T-helper 1 cell treated with Interleukin-12 subunit alpha and Interleukin-12 subunit beta and Interleukin-4 antibody, amounts not matched to agents 30 μg/mL and 1 μg/mL, for 36 hours (primary cell): ENCODE data around the gene SMAD3.

ENCODE experiments used
- H3K27ac Mint-ChIP-seq: one replicate; pipeline ENCODE4 v1.8.0; 2021; ENCODE audit warnings: mild to moderate bottlenecking, mixed read lengths
- H3K27me3 Mint-ChIP-seq: one replicate; pipeline ENCODE4 v1.8.0; 2021; ENCODE audit warnings: low read depth, mixed read lengths
- H3K36me3 Mint-ChIP-seq: one replicate; pipeline ENCODE4 v1.8.0; 2021; ENCODE audit warnings: low read depth, mixed read lengths
- H3K4me1 Mint-ChIP-seq: one replicate; pipeline ENCODE4 v1.8.0; 2021; ENCODE audit warnings: low read depth, mixed read lengths
- H3K4me3 Mint-ChIP-seq: one replicate; pipeline ENCODE4 v1.8.0; 2021; ENCODE audit warnings: mild to moderate bottlenecking, moderate library complexity, mixed read lengths
- H3K9me3 Mint-ChIP-seq: one replicate; pipeline ENCODE4 v1.8.0; 2021; ENCODE audit warnings: mixed read lengths

Gene SMAD3

GRCh38 chr15:67108122-67108961, 42.9 kb downstream of the SMAD3 start:
- Mint-ChIP-seq H3K4me1 (peaks cover 85% of the 10 kb centered on the region), H3K27me3 (no peaks in the 10 kb centered on the region), H3K9me3 (peaks cover 14% of the 10 kb centered on the region), H3K4me3 (peak overlapping the region; percentile 5), H3K27ac (peak overlapping the region; percentile 58), H3K36me3 (peaks cover 69% of the 10 kb centered on the region)

DNA sequence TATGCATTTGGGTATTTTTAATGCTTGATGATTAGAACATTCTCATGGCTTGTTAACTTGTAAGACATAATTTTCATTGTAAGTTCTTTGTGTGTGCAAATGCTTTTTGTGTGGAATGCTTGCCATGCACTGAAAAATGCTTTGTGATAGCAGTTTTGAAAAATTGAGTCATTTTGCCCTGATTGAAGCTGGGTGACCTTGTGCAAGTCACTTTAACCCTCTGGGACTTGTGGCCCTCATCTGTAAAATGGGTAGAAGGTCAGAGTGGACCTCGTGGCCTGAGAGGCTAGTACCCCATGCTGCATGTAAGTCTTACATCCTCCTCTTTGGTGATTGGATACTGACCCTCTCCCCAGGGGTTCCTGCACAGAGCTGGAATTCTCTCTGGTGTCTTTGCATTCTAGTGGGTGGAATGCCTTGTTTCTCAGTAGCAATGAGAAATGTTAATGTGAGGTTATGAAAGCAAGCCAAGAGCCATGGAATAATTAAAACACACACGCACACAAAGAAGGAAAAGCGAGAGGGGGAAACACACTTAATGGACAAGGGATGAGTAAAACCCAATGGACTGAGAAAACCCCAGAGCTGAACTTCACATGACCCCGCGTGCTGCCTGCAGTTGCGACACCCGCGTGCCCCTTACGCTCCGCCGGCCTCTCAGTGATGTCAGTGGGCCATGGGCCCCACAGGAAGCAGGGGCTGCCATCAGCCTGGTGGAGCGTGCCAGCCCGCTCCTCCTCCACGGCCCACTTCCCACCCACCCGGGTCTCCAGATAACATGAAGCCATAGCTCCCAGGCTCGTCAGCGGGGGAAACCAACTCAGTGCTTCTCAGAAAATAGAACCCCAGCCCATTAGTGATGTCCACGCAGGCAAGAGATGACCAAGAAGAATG, 44.0 kb downstream of the SMAD3 start:
- Mint-ChIP-seq H3K9me3 (peaks cover 14% of the 10 kb centered on the region), H3K4me1 (peaks cover 86% of the 10 kb centered on the region), H3K4me3 (no peak overlapping the region), H3K27me3 (no peaks in the 10 kb centered on the region), H3K36me3 (peaks cover 69% of the 10 kb centered on the region), H3K27ac (peak overlapping the region; percentile 65)

DNA sequence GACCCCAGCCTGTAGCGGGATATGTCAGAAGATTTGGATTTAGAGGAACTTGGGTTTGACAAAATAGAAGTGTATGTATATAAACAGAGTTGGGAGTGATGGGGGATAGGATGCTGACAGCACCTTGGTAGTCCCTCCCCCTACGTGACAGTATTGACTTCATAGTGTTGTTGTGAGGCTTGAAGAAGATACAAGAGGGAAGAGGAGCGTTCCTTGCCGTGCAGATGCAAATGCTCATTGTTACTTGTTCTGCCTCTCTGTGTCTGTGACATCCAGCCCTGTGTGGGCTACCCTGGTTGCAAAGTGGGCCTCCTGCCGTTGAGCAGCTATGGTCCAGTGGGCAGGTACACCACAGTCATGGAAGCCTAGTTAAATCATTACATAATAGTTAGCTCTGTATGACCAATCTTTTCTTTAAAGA, 45.0 kb downstream of the SMAD3 start:
- H3K36me3 Mint-ChIP-seq = peaks cover 75% of the 10 kb centered on the region
- H3K27ac Mint-ChIP-seq = peak overlapping the region; percentile 73
- H3K27me3 Mint-ChIP-seq = no peaks in the 10 kb centered on the region
- peak overlapping the region; percentile 23 for H3K4me3 Mint-ChIP-seq
- H3K9me3 Mint-ChIP-seq = peaks cover 14% of the 10 kb centered on the region
- peaks cover 88% of the 10 kb centered on the region for H3K4me1 Mint-ChIP-seq

- Mint-ChIP-seq H3K27ac (peak overlapping the region; percentile 73), H3K4me3 (peak overlapping the region; percentile 25), H3K4me1 (peaks cover 89% of the 10 kb centered on the region), H3K9me3 (peaks cover 14% of the 10 kb centered on the region), H3K27me3 (no peaks in the 10 kb centered on the region), H3K36me3 (peaks cover 74% of the 10 kb centered on the region)
Measured at GRCh38 chr15:67110958-67111864, 45.8 kb downstream of the SMAD3 start.

DNA sequence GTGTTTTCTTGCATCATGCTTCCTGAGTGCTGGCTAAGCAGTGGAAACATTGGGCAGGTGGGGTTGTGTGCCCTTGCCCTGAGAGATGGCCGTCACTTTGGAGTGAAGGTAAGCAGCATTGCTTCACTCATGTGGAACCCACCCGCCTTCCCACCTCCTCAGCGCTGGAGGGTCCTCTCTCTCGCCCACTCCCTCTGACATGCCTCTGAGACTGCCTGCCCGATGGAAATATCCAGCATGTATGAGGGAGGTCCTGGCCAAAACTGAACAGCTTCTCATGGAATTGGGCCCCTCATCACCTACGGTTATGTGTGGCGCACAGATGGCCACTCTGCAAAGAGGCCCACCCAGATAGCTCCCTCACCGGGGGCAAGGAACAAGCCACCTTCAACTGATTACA, 48.6 kb downstream of the SMAD3 start:
- Mint-ChIP-seq H3K27ac (peak overlapping the region; percentile 99), H3K27me3 (no peaks in the 10 kb centered on the region), H3K4me3 (no peak overlapping the region), H3K4me1 (peaks cover 90% of the 10 kb centered on the region), H3K9me3 (peaks cover 14% of the 10 kb centered on the region), H3K36me3 (peaks cover 77% of the 10 kb centered on the region)

DNA sequence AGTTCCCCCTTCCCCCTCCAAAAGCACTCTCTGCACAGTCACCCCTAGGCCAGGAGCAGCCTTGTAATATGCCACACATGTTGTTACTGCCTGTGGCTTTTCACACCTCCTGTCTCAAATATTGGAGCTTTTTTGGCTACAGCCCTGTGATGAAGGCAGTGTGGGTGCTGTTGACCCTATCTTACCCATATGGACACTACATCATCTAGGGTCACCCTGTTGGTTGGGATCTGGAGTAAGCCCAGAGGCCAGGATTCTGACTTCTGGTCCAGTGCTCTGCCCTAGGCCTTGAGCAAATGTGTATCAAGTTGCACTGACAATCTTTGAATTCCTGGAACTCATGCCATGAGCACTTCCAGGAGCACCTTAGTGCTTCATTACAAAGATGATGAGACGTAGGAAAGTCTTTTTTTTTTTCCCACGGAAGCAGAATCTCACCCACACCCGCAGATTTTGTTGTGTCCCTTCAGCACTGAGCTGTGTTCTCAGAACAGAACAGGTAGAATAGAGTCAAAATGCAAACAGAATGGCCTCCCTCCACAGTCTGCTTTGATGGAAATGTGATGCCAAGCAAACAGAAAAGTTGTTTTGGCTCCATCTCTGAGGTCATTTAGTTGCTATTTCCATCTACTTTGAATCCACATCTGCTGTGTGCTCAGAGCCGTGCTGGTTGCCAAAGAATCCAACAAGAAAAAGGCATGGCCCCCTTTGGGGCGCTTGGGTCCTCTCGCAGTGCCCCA, 49.6 kb downstream of the SMAD3 start:
- H3K4me1 Mint-ChIP-seq = peaks cover 93% of the 10 kb centered on the region
- peak overlapping the region; percentile 99 for H3K27ac Mint-ChIP-seq
- peaks cover 14% of the 10 kb centered on the region for H3K9me3 Mint-ChIP-seq
- no peaks in the 10 kb centered on the region for H3K27me3 Mint-ChIP-seq
- peak overlapping the region; percentile 55 for H3K4me3 Mint-ChIP-seq
- H3K36me3 Mint-ChIP-seq = peaks cover 72% of the 10 kb centered on the region

- peak overlapping the region; percentile 55 for H3K4me3 Mint-ChIP-seq
- H3K27me3 Mint-ChIP-seq = no peaks in the 10 kb centered on the region
- peaks cover 14% of the 10 kb centered on the region for H3K9me3 Mint-ChIP-seq
- peak overlapping the region; percentile 99 for H3K27ac Mint-ChIP-seq
- peaks cover 70% of the 10 kb centered on the region for H3K36me3 Mint-ChIP-seq
- peaks cover 93% of the 10 kb centered on the region for H3K4me1 Mint-ChIP-seq
Measured at GRCh38 chr15:67115586-67115969, 50.2 kb downstream of the SMAD3 start.

GRCh38 chr15:67116742-67117141, 51.3 kb downstream of the SMAD3 start:
- peak overlapping the region; percentile 99 for H3K27ac Mint-ChIP-seq
- H3K4me1 Mint-ChIP-seq = peaks cover 93% of the 10 kb centered on the region
- H3K4me3 Mint-ChIP-seq = peak overlapping the region; percentile 68
- H3K9me3 Mint-ChIP-seq = peaks cover 4% of the 10 kb centered on the region
- no peaks in the 10 kb centered on the region for H3K27me3 Mint-ChIP-seq
- H3K36me3 Mint-ChIP-seq = peaks cover 62% of the 10 kb centered on the region

- H3K27me3 Mint-ChIP-seq = no peaks in the 10 kb centered on the region
- H3K27ac Mint-ChIP-seq = peak overlapping the region; percentile 99
- H3K9me3 Mint-ChIP-seq = peaks cover 2% of the 10 kb centered on the region
- peaks cover 97% of the 10 kb centered on the region for H3K4me1 Mint-ChIP-seq
- H3K4me3 Mint-ChIP-seq = peak overlapping the region; percentile 68
- H3K36me3 Mint-ChIP-seq = peaks cover 62% of the 10 kb centered on the region
Measured at GRCh38 chr15:67117370-67117769, 52.0 kb downstream of the SMAD3 start.

DNA sequence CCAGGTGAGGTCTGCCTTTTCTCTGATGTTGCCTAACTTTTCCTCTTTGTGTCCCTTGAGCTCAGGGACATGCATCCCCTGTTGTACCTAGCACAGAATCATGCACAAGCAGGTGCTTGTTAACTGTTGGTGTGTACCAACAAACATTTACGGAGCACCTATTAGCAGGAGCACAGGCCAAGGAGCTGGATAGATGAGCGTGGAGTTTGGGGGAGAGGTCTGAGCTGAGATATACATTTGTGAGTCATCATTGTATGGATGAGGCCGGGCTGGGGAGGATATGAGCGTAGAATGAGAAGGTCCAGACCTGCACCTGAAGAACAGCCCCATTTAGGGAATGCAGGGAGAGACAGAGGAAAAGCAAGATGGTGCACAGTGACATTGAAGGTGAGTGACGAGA, 53.4 kb downstream of the SMAD3 start:
- Mint-ChIP-seq H3K27ac (peak overlapping the region; percentile 99), H3K27me3 (no peaks in the 10 kb centered on the region), H3K4me1 (peaks cover 91% of the 10 kb centered on the region), H3K36me3 (peaks cover 56% of the 10 kb centered on the region), H3K9me3 (no peaks in the 10 kb centered on the region), H3K4me3 (peak overlapping the region; percentile 45)

- H3K9me3 Mint-ChIP-seq = no peaks in the 10 kb centered on the region
- H3K4me3 Mint-ChIP-seq = peak overlapping the region; percentile 45
- H3K27ac Mint-ChIP-seq = peak overlapping the region; percentile 99
- H3K27me3 Mint-ChIP-seq = no peaks in the 10 kb centered on the region
- H3K36me3 Mint-ChIP-seq = peaks cover 58% of the 10 kb centered on the region
- peaks cover 91% of the 10 kb centered on the region for H3K4me1 Mint-ChIP-seq
Measured at GRCh38 chr15:67119238-67119846, 53.9 kb downstream of the SMAD3 start.

DNA sequence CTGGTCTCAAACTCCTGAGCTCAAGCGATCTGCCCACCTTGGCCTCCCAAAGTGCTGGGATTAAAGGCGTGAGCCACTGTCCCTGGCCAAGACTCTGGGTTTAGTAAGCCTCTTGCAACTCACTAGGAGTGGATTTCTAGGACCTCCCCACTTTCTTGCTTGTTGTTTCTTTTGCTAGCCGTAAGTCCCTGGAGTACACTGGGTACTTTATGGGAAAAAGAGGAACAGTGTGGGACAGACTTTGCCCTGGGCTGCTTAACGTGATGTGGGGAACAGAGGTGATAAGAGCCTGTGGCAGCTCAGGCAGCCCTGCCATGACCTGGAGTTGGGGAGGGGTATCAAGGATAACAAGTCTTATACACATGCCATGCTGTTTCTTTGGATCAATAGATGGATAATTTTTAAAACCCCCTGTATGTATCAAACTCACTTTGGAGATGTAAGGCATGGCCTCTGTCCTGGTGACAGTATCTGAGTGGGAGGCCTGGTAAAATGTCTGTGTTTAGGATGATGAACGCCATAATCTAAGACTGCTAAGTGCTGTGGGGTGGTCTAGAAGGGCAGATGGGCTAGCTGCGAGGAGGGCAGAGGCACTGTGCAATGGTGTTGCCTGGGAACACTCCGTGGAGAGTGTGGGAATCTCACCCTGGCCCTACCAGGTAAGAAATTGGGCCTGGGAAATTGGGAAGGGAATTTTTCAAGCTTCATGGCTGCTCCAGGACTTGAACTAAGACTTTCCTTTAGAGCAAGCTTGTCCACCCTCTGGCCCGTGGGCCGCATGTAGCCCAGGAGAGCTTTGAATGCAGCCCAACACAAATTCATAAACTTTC, 54.8 kb downstream of the SMAD3 start:
- peak overlapping the region; percentile 81 for H3K4me3 Mint-ChIP-seq
- no peaks in the 10 kb centered on the region for H3K9me3 Mint-ChIP-seq
- H3K27me3 Mint-ChIP-seq = no peaks in the 10 kb centered on the region
- H3K27ac Mint-ChIP-seq = peak overlapping the region; percentile 99
- peaks cover 89% of the 10 kb centered on the region for H3K4me1 Mint-ChIP-seq
- H3K36me3 Mint-ChIP-seq = peaks cover 53% of the 10 kb centered on the region
